Nephron progenitor cell (in vitro differentiated cells): ENCODE measurements around the gene ASCC2.

Experiments
- DNase-seq: peaks from one replicate; pipeline ENCODE4 v3.0.0; 2021
- H3K27ac Mint-ChIP-seq: 2 replicates; pipeline ENCODE4 v1.8.0; 2021; ENCODE audit warnings: mild to moderate bottlenecking, moderate library complexity, mixed read lengths
- H3K27me3 Mint-ChIP-seq: 2 replicates; pipeline ENCODE4 v1.8.0; 2021; ENCODE audit warnings: mild to moderate bottlenecking, low read depth, mixed read lengths; ENCODE audit not compliant: poor library complexity
- H3K36me3 Mint-ChIP-seq: 2 replicates; pipeline ENCODE4 v1.8.0; 2021; ENCODE audit warnings: low read depth, mixed read lengths
- H3K4me1 Mint-ChIP-seq: 2 replicates; pipeline ENCODE4 v1.8.0; 2021; ENCODE audit warnings: mixed read lengths
- H3K4me3 Mint-ChIP-seq: 2 replicates; pipeline ENCODE4 v1.8.0; 2021; ENCODE audit warnings: mild to moderate bottlenecking, moderate library complexity, mixed read lengths
- H3K9me3 Mint-ChIP-seq: 2 replicates; pipeline ENCODE4 v1.8.0; 2021; ENCODE audit warnings: mild to moderate bottlenecking, moderate library complexity, mixed read lengths
- TF ChIP-seq, protein P1 (sequence below): fragments of 200-600 bp; sonication (generic); IDR thresholded peaks from 2 replicates; pipeline ENCODE4 v1.5.0; 2021; ENCODE audit warnings: antibody characterized with exemption

The ASCC2 gene

GRCh38 chr22:29788339-29789279 lies 49.5 kb downstream of the ASCC2 start:
- H3K4me3 Mint-ChIP-seq: no peak overlapping the region
- H3K27me3 Mint-ChIP-seq: peaks cover 6% of the 10 kb centered on the region
- TF ChIP-seq, protein P1, sequence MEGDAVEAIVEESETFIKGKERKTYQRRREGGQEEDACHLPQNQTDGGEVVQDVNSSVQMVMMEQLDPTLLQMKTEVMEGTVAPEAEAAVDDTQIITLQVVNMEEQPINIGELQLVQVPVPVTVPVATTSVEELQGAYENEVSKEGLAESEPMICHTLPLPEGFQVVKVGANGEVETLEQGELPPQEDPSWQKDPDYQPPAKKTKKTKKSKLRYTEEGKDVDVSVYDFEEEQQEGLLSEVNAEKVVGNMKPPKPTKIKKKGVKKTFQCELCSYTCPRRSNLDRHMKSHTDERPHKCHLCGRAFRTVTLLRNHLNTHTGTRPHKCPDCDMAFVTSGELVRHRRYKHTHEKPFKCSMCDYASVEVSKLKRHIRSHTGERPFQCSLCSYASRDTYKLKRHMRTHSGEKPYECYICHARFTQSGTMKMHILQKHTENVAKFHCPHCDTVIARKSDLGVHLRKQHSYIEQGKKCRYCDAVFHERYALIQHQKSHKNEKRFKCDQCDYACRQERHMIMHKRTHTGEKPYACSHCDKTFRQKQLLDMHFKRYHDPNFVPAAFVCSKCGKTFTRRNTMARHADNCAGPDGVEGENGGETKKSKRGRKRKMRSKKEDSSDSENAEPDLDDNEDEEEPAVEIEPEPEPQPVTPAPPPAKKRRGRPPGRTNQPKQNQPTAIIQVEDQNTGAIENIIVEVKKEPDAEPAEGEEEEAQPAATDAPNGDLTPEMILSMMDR: no peak
- no peak for DNase-seq
- no peaks in the 10 kb centered on the region for H3K9me3 Mint-ChIP-seq
- peak overlapping the region; percentile 46 for H3K27ac Mint-ChIP-seq
- peaks cover 30% of the 10 kb centered on the region for H3K4me1 Mint-ChIP-seq
- peaks cover 52% of the 10 kb centered on the region for H3K36me3 Mint-ChIP-seq

DNA sequence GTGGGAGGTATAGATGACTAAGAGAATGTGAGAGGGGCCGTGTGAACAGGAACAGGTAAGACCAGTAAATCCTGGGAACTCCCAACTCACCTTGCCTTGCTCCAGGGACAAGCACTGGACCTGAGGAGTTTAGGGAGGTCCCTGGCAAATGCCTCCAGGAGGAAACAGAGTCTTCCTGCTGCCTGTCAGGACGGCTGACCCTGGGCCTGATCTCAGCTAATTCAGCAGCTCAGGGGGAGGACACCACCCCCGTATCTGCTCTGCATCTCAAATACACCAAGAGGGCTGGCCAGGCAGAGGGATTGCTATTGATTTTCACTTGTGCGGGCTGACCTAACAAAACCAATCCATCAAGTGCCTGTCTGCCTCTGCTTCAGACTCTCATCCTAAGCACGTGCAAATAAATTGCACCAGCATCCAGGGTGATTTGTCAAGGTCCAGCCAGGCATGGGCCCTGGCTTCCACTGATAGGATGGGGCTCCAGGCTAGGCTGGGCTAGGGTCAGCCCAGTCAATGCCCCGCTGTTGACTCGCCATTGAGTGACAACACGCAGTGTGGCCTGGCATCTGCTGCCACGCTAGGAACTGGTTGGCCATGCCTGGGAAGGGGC lies 50.6 kb downstream of the ASCC2 start:
- no peaks in the 10 kb centered on the region for H3K9me3 Mint-ChIP-seq
- TF ChIP-seq, protein P1: no peak
- no peak overlapping the region for H3K4me3 Mint-ChIP-seq
- H3K4me1 Mint-ChIP-seq: peaks cover 39% of the 10 kb centered on the region
- DNase-seq: no peak
- H3K36me3 Mint-ChIP-seq: peaks cover 44% of the 10 kb centered on the region
- H3K27ac Mint-ChIP-seq: no peak overlapping the region
- H3K27me3 Mint-ChIP-seq: peaks cover 6% of the 10 kb centered on the region

DNA sequence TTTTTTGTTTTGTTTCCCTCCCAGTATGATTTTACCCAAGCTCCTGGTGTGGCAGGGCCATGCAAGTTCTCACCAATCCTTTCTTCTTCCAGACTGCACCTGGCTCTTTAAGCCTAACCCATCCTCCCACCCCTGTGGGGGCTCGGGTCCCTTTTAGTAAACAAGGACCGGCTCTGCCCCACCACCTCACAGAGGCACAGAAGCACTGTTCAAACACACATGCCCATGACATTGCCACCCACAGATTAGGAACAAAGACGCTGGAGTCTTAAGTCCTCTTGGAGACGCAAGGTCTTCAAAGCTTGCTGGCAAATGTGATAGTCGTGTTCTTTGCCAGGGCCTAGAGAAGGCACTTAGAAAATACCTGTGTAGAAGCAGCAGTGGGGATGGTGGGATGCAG lies 52.0 kb downstream of the ASCC2 start:
- Mint-ChIP-seq H3K36me3 (peaks cover 30% of the 10 kb centered on the region), H3K4me1 (peaks cover 45% of the 10 kb centered on the region), H3K9me3 (no peaks in the 10 kb centered on the region), H3K27ac (no peak overlapping the region), H3K27me3 (peaks cover 6% of the 10 kb centered on the region), H3K4me3 (no peak overlapping the region)
- DNase-seq: no peak
- TF ChIP-seq, protein P1: no peak

DNA sequence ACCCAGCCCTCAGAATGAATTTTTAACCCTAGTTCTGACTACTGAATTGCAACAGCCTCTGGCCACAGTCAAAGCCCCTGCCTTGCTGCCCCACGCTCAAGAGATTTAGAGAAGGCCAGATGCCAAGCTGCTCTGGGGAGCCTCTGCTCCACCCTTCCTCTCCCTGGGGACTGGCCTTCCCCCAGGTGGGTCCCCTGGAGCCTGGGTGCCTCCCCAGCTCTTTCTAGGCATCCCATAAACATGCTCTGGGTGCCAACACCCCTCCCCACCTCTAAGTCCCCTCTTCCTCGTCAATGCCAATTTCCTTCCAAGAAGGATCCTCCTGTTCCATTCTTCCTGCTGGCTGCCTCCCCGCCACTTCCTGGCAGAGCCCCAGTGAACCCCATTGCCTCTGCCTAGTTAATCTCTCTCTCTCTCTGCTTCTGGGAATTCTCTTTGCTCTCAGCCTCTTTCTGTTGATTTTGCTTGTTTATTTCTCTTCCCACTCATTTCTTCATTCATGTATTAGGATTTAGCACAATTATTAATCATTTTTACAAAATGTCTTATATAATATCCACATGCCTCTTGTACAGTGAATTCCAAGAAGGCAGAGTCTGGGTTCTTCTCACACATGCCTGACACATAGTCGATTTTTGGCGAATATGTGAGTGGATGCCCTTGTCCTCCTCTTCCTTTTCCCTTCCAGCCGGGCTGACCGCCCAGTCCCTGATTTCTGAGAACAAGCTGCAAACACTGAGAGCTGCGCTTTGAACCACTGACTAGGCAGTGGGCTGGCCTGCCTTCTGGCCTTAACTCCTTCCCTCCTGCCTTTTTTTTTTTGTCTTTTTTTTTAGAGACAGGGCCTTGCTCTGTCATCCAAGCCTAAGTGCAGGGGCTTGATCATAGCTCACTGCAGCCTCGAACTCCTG lies 53.4 kb downstream of the ASCC2 start:
- TF ChIP-seq, protein P1: no peak
- no peak for DNase-seq
- H3K36me3 Mint-ChIP-seq: peaks cover 18% of the 10 kb centered on the region
- H3K4me3 Mint-ChIP-seq: peak overlapping the region; percentile 6
- H3K9me3 Mint-ChIP-seq: no peaks in the 10 kb centered on the region
- peaks cover 6% of the 10 kb centered on the region for H3K27me3 Mint-ChIP-seq
- H3K4me1 Mint-ChIP-seq: peaks cover 49% of the 10 kb centered on the region
- peak overlapping the region; percentile 61 for H3K27ac Mint-ChIP-seq

DNA sequence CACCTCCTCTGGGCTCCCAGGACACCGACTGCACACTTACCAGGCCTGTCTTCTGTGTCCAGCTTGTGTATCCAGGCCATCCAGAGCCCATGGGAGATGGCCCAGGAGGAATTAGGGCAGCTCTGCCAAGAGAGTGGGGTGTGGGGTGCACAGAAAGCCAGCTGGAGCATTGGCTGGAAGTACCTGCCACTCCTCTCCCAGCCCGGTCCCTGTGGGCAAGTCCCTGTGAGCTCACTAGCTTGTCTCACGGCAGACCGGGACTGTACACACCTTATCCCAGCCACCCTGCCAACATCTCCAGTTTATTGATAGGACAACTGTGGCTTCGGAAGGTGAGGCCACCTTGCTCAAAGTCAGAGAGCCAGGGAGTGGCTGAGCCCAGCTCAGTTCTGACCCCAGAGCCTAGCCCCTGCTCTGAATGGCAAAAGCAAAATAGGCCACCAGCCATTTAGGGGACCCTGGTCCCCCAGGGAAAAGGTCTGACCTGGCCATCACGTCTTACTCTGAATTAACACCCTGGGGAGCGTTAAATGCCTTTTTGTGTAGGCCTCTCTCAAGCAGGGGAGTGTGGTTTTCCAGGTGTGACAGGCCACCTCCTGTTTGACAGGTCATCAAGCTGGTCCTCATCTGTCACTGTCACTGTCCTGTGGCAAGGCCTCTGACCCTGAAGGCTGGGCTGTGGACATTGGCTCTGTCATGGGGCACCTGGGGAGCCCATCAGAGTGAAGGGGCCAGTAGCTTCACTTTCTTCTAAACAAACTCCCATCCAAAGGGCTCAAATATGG lies 55.8 kb downstream of the ASCC2 start:
- no peak overlapping the region for H3K4me3 Mint-ChIP-seq
- no peaks in the 10 kb centered on the region for H3K36me3 Mint-ChIP-seq
- H3K27me3 Mint-ChIP-seq: peaks cover 4% of the 10 kb centered on the region
- no peaks in the 10 kb centered on the region for H3K9me3 Mint-ChIP-seq
- peaks cover 40% of the 10 kb centered on the region for H3K4me1 Mint-ChIP-seq
- TF ChIP-seq, protein P1: no peak
- no peak overlapping the region for H3K27ac Mint-ChIP-seq
- no peak for DNase-seq
